GM19035 (cell line): ENCODE data around the gene FAAH2.
"Not testable (repeated sequence)": the region's sequence is repeated elsewhere in the genome, so short reads cannot be mapped to it uniquely, and the experiment has no call there.

ENCODE experiments used
- ATAC-seq: cut with Tn5 transposase; IDR thresholded peaks from one replicate; pipeline ENCODE4 v1.9.1; 2021; ENCODE audit not compliant: unreplicated experiment

FAAH2 gene

GRCh38 chrX:57379296-57379695, 92.8 kb downstream of the FAAH2 start:
- ATAC-seq, result no peak

- no peak for ATAC-seq
Measured at GRCh38 chrX:57380026-57380796, 93.7 kb downstream of the FAAH2 start.

- not testable (repeated sequence) for ATAC-seq
Measured at GRCh38 chrX:57394162-57394561, 107.7 kb downstream of the FAAH2 start.

- not testable (repeated sequence) for ATAC-seq
Measured at GRCh38 chrX:57403191-57403590, 116.7 kb downstream of the FAAH2 start.

- no peak for ATAC-seq
Measured at GRCh38 chrX:57406149-57406548, 119.6 kb downstream of the FAAH2 start.

- no peak for ATAC-seq
Measured at GRCh38 chrX:57417827-57418226, 131.3 kb downstream of the FAAH2 start.

GRCh38 chrX:57422289-57422688, 135.8 kb downstream of the FAAH2 start:
- no peak for ATAC-seq

GRCh38 chrX:57422790-57423189, 136.3 kb downstream of the FAAH2 start:
- ATAC-seq, result no peak

- no peak for ATAC-seq
Measured at GRCh38 chrX:57445076-57445475, 158.6 kb downstream of the FAAH2 start.

GRCh38 chrX:57445832-57446231, 159.3 kb downstream of the FAAH2 start:
- ATAC-seq, result no peak

GRCh38 chrX:57447856-57448255, 161.3 kb downstream of the FAAH2 start:
- ATAC-seq, result no peak

- ATAC-seq, result no peak
Measured at GRCh38 chrX:57451426-57452020, 165.0 kb downstream of the FAAH2 start.

- ATAC-seq, result peak; percentile 75
Measured at GRCh38 chrX:57453901-57454300, 167.4 kb downstream of the FAAH2 start.

GRCh38 chrX:57481514-57481913, 195.0 kb downstream of the FAAH2 start:
- no peak for ATAC-seq

- ATAC-seq, result no peak
Measured at GRCh38 chrX:57516491-57516890, 230.0 kb downstream of the FAAH2 start.

- ATAC-seq, result no peak
Measured at GRCh38 chrX:57519578-57520118, 233.1 kb downstream of the FAAH2 start.

- ATAC-seq, result no peak
Measured at GRCh38 chrX:57528670-57529255, 242.3 kb downstream of the FAAH2 start.
